ENCODE data around the gene SARDH.

Gene SARDH

GRCh38 chr9:133754187-133754586 is 16.0 kb upstream of the SARDH start:
- H3K27ac ChIP-seq (ENCODE audit: low read length) = no peak overlapping the region
- H3K27me3 ChIP-seq (ENCODE audit: insufficient read depth, low read length, poor library complexity) = no peaks in the 10 kb centered on the region
- DNase-seq (no peak), ATAC-seq (ENCODE audit: insufficient read depth, low read depth) (no peak)
- H3K4me2 ChIP-seq (ENCODE audit: insufficient read depth, low read length) = no peak overlapping the region
- no peak overlapping the region for H2AFZ ChIP-seq (ENCODE audit: low read depth, low read length)
- H3K4me3 ChIP-seq (ENCODE audit: low read depth in 1 of 2, low read length in 2 of 2) = no peak overlapping the region
- H3K9me3 ChIP-seq (ENCODE audit: insufficient read depth, low read length, severe bottlenecking) = no peaks in the 10 kb centered on the region
- H4K20me1 ChIP-seq (ENCODE audit: insufficient read depth, low read length) = no peaks in the 10 kb centered on the region
- no peaks in the 10 kb centered on the region for H3K79me2 ChIP-seq (ENCODE audit: insufficient read depth, low read length)
- no peak for TF ChIP-seq EZH2 (IDR thresholded peaks at IDR 0.05; ENCODE audit: borderline replicate concordance, low read depth, low read length, severe bottlenecking)
- TF ChIP-seq CTCF (IDR thresholded peaks at IDR 0.05; ENCODE audit: borderline replicate concordance, extremely low read depth, low read length, poor library complexity, severe bottlenecking) = no peak
- H3K9ac ChIP-seq (ENCODE audit: low read depth, low read length) = no peak overlapping the region
- H3K36me3 ChIP-seq (ENCODE audit: insufficient read depth, low read length) = no peaks in the 10 kb centered on the region
- H3K4me1 ChIP-seq (ENCODE audit: insufficient read depth, low read length) = peaks cover 3% of the 10 kb centered on the region; the same call in 1 of the 2 replicates

GRCh38 chr9:133752739-133753446 is 14.7 kb upstream of the SARDH start:
- Histone ChIP-seq H3K27ac (ENCODE audit: low read length) (no peak overlapping the region), H3K4me3 (ENCODE audit: low read depth in 1 of 2, low read length in 2 of 2) (no peak overlapping the region), H3K9me3 (ENCODE audit: insufficient read depth, low read length, severe bottlenecking) (no peaks in the 10 kb centered on the region), H3K27me3 (ENCODE audit: insufficient read depth, low read length, poor library complexity) (no peaks in the 10 kb centered on the region), H3K4me1 (ENCODE audit: insufficient read depth, low read length) (peaks cover 3% of the 10 kb centered on the region; the same call in 1 of the 2 replicates), H3K36me3 (ENCODE audit: insufficient read depth, low read length) (no peaks in the 10 kb centered on the region), H2AFZ (ENCODE audit: low read depth, low read length) (no peak overlapping the region), H3K4me2 (ENCODE audit: insufficient read depth, low read length) (no peak overlapping the region), H4K20me1 (ENCODE audit: insufficient read depth, low read length) (no peaks in the 10 kb centered on the region), H3K79me2 (ENCODE audit: insufficient read depth, low read length) (no peaks in the 10 kb centered on the region), H3K9ac (ENCODE audit: low read depth, low read length) (no peak overlapping the region)
- TF ChIP-seq CTCF (IDR thresholded peaks at IDR 0.05; ENCODE audit: borderline replicate concordance, extremely low read depth, low read length, poor library complexity, severe bottlenecking) = no peak
- no peak for TF ChIP-seq EZH2 (IDR thresholded peaks at IDR 0.05; ENCODE audit: borderline replicate concordance, low read depth, low read length, severe bottlenecking)
- ATAC-seq (ENCODE audit: insufficient read depth, low read depth) (no peak), DNase-seq (no peak)

GRCh38 chr9:133750982-133751649 is 13.0 kb upstream of the SARDH start:
- no peak overlapping the region for H2AFZ ChIP-seq (ENCODE audit: low read depth, low read length)
- H3K4me2 ChIP-seq (ENCODE audit: insufficient read depth, low read length) = no peak overlapping the region
- peaks cover 3% of the 10 kb centered on the region; the same call in 1 of the 2 replicates for H3K4me1 ChIP-seq (ENCODE audit: insufficient read depth, low read length)
- H3K79me2 ChIP-seq (ENCODE audit: insufficient read depth, low read length) = no peaks in the 10 kb centered on the region
- no peak for DNase-seq
- ATAC-seq (ENCODE audit: insufficient read depth, low read depth) = no peak
- TF ChIP-seq CTCF (IDR thresholded peaks at IDR 0.05; ENCODE audit: borderline replicate concordance, extremely low read depth, low read length, poor library complexity, severe bottlenecking) (no peak), EZH2 (IDR thresholded peaks at IDR 0.05; ENCODE audit: borderline replicate concordance, low read depth, low read length, severe bottlenecking) (no peak)
- no peaks in the 10 kb centered on the region for H4K20me1 ChIP-seq (ENCODE audit: insufficient read depth, low read length)
- no peaks in the 10 kb centered on the region for H3K27me3 ChIP-seq (ENCODE audit: insufficient read depth, low read length, poor library complexity)
- no peak overlapping the region for H3K9ac ChIP-seq (ENCODE audit: low read depth, low read length)
- no peak overlapping the region for H3K27ac ChIP-seq (ENCODE audit: low read length)
- no peaks in the 10 kb centered on the region for H3K36me3 ChIP-seq (ENCODE audit: insufficient read depth, low read length)
- H3K4me3 ChIP-seq (ENCODE audit: low read depth in 1 of 2, low read length in 2 of 2) = no peak overlapping the region
- no peaks in the 10 kb centered on the region for H3K9me3 ChIP-seq (ENCODE audit: insufficient read depth, low read length, severe bottlenecking)
